Occipital lobe (tissue), 2 donors: ENCODE data around the gene CNGA3. TPM values are rescaled to one million over a fixed set of nuclear protein-coding genes. Genes with fewer than 3 reads are reported as not detected.
"Not testable (repeated sequence)": the region's sequence is repeated elsewhere in the genome, so short reads cannot be mapped to it uniquely, and the experiment has no call there.

Experiments
- DNase-seq: peaks from one replicate; lab custom pipeline; 2025; lab: John Stamatoyannopoulos, UW
- total RNA-seq: library from RNA; depleted of rRNA; stranded (reverse); fragments of >200 nt; gene quantifications from one replicate; pipeline ENCODE4 v1.2.3, GENCODE V29; 2014

The CNGA3 gene
- total RNA-seq, 1 donor from 2014 or later: 4.4 TPM

DNA sequence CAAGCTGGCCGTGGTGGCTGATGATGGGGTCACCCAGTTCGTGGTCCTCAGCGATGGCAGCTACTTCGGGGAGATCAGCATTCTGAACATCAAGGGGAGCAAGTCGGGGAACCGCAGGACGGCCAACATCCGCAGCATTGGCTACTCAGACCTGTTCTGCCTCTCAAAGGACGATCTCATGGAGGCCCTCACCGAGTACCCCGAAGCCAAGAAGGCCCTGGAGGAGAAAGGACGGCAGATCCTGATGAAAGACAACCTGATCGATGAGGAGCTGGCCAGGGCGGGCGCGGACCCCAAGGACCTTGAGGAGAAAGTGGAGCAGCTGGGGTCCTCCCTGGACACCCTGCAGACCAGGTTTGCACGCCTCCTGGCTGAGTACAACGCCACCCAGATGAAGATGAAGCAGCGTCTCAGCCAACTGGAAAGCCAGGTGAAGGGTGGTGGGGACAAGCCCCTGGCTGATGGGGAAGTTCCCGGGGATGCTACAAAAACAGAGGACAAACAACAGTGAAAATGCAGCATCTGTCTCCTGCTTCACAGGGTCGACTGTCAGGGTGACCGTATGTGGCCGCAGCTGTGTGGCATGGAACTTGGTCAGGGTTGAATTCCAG, 50.6 kb downstream of the CNGA3 start:
- no peak for DNase-seq

DNA sequence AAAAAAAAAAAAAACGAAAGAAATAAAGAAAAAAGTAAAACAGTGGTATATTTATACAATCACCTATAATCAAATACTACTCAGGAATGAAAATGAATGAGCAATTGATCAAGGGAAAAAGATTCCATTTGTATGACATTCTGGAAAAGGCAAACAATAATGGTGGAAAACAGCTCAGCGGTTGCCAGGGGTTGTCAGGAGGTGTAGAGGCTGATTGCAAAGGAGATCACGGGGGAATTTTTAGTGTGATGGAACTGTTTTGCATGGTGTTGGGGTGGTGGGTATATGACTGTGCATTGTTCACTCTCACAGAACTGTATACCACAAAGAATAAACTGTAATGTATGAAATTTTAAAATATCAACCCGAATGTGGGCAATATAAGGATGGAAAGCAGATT, 52.9 kb downstream of the CNGA3 start:
- DNase-seq: no peak

DNA sequence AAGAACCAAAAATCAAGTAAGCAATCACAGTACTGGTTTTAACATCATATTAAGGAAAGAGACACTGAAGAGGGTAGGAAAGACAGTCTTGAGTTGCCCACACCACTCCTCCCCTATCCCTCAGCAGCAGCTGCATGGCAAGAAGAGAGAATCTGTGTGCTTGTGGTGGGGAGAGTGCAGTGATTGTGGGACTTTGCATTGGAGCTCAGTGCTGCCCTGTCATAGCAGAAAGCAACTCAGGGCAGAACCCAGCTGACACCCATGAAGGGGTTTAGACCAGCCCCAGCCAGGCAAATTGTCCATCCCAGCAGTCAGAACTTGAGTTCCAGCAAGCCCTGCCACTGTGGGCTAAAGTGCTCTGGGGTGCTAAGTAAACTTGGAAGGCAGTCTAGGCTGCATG, 57.6 kb downstream of the CNGA3 start:
- no peak for DNase-seq

DNA sequence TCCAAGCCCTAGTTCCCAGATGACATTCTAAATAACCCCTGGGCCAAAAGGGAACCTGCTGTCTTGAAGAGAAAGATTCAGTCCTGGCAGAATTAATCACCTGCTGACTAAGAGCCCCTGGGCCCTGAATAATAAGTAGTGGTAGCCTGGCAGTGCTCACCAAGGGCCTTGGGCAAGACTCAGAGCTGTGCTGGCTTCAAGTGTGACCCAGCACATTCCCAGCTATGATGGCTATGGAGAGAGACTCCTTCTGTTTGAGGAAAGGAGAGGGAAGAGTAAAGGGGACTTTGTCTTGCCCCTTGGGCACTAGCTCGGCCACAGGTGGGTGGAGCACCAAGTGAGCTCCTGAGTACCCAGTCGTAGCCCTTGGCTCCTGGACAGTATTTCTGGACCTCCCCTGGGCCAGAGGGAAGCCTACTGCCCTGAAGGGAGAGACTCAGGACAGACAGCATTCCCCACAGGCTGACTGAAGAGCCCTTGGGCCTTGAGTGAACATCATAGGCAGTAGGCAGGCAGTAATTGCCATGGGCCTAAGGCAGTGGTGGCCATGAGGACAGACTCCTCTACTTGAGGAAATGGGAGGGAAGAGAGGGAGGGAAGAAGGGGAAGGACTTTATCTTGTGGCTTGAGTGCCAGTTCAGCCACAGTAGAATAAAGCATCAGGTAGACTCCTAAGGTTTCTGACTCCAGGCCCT, 58.4 kb downstream of the CNGA3 start:
- DNase-seq: no peak

DNA sequence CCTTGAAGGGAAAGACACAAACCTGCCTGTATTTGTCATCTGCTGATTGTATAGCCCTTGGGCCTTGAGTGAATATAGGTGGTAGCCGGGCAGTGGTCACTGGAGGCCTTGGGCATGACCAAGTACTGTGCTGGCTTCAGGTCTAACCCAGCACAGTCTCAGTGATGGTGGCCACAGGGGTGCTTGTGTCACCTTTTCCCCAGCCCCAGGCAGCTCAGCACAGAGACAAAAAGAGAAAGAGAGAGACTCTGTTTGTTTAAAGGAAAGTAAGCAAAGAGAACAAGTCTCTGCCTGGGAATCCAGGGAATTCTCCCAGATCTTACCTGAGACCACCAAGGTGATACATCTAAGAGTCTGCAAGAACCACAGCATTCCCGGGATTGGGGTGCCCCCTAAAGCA, 59.0 kb downstream of the CNGA3 start:
- DNase-seq: no peak

DNA sequence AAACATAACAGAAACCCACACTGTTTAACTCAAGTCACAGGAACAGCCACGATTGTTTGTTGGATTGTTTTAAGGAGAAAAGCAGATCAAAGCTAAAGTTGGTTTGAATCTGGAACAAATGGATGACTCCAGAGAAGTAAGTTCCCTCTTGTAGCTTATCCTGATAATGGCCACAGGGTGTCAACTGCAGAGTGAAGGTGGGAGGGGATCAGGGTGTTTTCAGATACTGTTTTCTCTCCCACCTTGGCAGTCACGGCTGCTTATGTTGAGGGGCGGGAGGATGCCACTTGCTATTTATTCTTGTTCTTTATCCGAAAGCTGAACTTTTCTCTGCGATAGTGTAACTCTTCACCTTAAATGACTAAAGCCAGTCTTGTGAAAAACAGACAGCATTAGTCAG, 61.9 kb downstream of the CNGA3 start:
- no peak for DNase-seq

DNA sequence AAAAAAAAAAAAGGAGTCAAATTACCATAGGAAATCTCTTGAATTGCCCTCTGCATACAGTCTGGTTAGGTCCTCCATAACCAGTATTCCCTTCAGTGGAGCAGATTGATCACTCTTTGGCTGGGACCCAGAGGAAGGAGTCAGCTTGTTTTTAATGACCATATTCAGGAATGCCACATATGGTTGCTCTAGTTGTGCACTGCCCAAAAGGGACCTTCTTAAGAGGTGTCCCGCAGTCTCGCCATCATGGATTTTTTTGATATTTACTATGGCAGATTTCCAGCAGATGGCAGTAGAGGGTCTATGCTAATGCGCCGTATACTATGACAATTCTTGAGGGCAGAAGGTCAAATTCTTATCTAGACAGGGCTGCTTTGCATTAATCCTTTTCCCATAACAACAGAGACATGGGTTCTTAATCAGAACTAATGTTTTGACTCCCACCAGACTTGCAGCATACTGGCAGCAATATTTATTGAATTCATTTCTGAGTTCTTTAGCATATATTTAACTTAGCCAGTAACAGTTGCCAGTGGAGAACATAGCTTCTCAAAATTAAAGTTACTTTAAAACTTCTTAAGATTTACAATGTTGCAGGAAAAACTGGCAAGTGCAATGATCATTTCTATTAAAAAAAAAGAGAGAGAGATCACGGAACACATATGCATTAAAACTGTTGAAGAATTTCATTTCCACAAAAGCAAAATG, 66.6 kb downstream of the CNGA3 start:
- no peak for DNase-seq

DNA sequence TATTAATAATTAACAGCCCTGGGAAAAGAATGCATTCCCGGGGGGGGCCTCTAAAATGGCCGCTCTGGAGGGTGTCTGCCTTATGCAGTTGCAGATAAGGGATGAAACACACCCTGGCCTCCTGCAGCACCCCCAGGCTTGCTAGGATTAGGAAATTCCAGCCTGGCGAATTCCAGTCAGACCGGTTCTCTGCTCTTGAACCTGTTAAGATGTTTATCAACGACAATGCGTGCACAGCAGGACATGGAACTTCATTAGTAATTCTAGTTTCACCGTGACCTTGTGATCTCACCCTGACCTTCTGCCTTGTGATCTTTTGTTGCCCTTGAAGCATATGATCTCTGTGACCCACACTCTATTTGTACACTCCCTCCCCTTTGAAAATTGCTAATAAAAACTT, 68.0 kb downstream of the CNGA3 start:
- not testable (repeated sequence) for DNase-seq

DNA sequence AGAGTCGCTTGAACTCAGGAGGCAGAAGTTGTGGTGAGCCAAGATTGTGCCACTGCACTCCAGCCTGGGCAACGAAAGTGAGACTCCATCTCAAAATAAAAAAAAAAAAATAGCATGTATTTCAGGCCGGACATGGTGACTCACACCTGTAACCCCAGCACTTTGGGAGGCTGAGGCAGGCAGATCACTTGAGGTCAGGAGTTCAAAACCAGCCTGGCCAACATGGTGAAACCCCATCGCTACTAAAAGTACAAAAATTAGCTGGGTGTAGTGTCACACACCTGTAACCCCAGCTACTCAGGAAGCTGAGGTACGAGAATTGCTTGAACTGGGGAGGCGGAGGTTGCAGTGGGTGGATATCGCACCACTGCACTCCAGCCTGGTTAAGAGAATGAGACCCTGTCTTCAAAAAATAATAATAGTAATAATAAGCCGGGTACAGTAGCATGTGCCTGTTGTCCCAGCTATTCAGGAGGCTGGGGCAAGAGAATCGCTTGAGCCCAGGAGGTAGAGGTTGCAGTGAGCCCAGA, 69.5 kb downstream of the CNGA3 start:
- not testable (repeated sequence) for DNase-seq

DNA sequence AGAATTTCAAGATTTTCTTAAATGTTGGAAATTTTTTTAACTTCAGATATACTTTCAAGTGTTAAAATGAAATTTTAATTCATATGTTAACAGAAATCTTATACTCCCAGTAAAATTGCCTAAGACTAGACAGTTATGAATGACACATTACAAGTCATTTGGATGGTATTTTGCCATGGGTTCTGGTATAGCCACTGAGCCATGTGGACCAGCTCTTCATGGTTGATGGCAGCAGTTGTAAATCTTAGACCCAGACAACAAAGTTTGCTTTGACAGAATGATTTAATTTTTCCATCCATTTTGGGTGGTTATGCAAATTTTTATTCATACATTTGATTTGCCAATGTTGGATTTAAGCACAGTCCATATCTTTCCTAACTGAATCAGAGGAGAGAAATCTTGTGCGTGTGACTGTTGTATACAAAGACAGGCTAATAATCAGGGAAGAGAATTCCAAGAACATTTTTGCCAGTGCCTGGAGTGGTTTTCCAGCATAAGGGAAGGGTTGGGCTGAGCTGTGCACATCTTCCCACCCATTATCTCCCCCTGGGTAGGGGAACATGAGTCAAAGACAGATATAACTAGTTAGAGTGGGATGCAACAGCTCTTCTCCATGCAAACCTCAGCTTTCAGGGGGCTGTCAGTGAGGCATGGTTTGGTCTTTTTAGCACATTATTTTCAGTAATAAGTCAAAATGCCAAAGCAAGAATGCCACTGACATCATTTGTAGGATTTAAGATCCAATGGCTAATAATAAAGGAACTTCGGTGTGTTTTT, 70.3 kb downstream of the CNGA3 start:
- DNase-seq: no peak

DNA sequence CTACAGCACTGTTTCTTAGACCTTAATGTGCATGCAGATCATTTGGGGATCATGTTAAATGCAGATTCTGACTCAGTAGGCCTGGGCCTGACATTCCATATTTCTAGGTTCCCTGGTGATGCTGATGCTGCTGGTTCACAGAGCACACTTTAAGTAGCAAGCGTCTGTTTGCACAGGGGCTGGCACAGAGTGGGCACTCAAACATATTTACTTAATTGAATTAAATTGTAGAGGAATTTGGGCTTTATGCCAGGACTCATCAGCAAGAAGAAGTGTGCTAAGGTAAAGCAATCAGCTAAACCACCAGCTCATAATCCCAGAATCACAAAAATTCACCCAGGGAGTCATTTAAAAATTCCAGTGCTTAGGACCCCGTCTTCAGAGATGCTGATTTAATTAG, 73.3 kb downstream of the CNGA3 start:
- DNase-seq: no peak

DNA sequence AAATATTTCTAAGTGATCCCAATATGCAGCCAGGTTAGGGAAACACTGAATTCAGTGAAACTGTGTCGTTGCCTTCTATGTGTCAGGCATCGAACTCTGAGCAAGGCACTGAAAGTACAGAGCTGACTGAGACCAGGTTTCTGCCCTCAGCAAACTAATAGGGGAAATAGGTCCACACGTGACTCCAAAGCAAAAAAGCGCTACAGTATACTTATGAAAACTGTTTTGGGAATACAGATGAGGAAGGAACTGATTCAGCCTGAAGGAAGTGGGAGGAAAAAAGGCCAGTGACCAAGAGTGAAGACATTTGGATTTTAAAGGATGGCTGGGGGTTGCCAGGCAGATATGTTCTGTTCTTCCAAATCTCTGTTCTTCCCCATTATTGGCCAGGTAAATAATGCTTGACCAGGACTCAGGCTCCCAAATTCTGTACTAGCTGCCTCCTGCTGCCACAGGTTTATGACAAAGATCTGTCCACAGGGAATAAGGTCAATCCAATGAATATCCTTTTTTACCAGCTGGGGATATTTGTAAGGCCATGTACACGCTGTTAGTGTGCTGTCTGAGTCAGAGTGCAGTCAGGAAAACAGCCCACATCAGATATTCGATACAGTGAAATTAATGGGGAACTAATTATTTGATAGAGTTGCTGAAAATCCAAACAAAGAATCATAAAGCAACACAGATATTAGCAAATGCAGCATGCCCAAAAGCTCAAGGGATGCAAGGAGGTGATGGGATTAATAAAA, 73.9 kb downstream of the CNGA3 start:
- no peak for DNase-seq

DNA sequence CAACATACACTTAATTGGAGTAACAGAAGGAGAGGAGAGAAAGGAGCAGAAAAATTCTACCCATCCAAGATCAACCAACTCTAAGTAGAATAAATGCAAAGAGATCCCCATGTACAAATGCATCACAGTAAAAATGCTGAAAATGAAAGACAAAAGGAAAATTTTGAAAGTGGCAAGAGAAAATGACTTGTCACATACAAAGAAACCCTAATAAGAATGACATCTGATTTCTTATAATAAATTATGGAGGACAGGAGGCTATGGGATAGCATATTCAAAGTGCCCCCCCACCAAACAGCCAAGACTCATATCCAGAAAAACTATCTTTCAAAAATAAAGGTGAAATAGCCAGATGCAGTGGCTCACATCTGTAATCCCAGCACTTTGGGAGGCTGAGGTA, 76.2 kb downstream of the CNGA3 start:
- no peak for DNase-seq

DNA sequence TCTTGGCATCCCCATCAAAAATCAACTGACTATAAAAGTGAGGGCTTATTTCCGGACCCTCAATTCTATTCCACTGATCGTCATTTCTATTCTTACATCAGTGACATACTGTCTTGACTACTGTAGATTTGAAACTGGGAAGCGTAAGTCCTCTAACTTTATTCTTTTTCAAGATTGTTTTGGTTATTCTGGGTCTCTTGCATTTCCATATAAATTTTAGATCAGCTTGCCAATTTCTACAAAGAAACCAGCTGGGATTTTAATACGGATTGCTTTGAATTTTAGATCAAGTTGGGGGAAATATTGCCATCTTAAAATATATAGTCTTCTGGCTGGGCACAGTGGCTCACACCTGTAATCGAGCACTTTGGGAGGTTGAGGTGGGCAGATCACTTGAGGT, 80.5 kb downstream of the CNGA3 start:
- no peak for DNase-seq

DNA sequence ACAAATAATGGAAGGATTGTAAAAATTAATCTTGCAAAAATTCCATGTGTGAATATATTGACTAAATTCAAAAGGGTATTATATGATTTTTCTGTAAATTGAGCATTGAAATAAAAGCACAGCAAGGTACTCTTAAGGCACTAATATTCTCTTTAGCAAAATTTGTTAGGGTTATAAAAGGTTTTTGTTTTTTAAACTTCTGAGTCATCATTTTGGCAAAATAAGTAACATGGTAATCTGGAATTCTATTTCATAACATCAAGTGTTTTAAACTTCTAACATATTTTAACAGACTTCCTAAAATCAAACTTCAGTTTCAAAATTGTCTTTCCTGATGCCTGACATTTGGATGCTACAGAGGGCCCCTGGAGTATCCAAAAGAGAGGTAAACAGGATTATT, 85.9 kb downstream of the CNGA3 start:
- no peak for DNase-seq

DNA sequence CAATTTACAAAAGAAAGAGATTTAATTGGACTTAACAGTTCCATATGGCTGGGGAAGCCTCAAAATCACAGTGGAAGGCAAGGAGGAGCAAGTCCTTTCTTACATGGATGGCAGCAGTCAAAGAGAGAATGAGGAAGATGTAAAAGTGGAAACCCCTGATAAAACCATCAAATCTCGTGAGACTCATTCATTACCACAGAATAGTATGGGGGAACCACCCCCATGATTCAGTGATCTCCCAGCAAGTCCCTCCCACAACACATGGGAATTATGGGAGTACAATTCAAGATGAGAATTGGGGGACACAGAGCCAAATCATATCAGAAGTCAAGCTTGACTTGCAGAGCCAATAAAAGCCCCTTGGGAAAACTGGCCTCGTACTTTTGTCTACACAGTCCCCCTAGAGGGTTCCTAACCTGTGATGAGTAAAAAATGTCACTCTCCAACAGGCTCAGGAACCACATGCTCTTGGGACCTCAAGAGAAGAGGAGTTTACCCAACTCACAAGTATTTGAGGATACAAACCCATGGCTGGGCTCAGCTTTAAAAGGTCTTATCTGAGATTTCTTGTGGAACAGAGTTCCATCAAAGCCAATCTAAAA, 87.2 kb downstream of the CNGA3 start:
- DNase-seq: no peak

DNA sequence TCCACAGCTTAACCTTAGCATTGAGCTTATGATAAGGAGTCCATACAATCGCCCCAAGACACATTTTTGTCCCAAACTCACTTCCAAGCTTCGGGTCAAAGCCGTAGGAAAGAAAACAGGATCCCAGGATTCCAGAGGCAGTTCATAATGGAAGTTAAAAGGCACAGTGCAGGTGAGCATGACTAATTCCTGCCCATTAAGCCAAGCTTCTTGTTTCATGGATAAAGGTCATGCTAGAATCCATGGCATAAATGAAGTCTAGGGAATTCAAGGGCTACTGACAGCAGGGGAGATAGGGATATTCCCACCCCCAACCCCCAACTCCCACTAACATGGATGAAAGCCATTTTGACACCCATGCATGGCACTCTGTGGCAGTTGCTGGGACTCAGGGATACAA, 88.2 kb downstream of the CNGA3 start:
- no peak for DNase-seq

DNA sequence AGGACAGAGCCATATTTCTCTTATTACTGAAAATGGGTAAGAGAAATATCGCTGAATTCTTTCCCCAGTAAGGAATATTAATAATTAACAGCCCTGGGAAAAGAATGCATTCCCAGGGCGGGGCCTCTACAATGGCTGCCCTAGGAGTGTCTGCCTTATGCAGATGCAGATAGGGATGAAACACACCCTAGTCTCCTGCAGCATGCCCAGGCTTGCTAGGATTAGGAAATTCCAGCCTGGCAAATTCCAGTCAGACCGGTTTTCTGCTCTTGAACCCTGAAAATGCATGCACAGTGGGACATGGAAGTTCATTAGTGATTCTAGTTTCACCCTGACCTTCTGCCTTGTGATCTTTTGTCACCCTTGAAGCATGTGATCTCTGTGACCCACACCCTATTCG, 89.4 kb downstream of the CNGA3 start:
- not testable (repeated sequence) for DNase-seq

DNA sequence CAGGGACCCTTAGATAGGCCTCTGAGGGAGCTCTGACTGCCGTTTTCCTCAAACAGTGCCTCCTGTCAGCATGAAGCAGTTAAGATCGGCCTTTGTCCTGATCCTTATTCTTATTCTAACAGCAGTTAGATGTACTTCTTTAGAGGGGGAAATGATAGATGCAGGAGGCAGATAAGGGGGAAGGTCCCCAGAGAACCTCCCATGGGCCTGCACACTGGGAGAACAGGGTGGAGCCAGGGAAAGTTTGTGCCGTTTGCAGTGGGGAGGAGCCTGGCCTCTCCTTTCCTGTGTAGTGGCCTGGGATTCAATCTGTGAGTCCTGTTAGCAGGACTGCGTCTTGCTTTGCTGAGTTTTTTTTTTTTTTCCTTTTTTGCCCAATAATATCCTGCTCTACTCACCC, 90.5 kb downstream of the CNGA3 start:
- DNase-seq: no peak

DNA sequence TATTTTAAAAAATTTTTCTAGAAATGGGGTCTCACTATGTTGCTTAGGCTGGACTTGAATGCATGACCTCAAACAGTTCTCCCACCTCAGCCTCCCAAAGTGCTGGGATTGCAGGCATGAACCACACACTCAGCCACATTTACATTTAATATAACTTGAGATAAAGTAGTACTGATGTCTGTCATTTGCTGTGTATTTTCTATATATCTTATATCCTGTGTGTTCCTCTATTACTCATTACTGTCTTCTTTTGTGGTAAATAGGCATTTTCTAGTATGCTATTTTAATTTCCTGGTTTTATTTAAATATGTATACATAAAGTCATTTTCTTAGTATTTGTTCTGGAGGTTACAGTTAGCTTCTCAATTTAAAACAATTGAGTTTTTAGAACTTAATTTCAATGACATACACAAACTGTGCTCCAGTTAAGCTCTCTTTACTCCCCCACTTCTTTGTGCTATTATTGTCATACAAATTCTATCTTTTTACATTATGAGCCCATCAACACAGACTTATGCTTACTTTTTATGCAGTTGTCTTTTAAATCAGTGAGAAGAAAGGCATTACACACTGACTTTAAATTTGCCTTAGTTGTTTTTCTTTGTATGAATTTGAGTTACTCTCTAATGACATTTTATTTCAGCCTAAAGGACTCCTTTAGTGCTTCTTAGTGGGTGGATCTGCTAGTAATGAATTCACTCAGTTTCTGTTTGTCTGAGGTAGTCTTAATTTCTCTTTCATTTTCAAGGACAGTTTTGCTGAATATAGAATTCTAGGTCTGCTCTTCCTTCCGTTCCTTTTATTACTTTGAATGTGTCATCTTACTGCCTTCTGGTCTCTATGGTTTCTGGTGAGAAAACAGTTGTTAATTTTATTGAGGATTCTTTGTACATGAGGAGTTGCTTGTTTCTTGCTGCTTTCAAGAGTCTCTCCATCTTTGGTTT, 92.2 kb downstream of the CNGA3 start:
- DNase-seq: no peak
